Panc1 (cell line): ENCODE data around the gene MAP3K4. TPM values are rescaled to one million over a fixed set of nuclear protein-coding genes. Genes with fewer than 3 reads are reported as not detected.
A peak's percentile ranks its signal among the peaks of the same experiment; 100 is the strongest.

Source experiments
- ATAC-seq: fragments of 200-7000 bp; cut with Tn5 transposase; 2 replicates; pipeline ENCODE4 v1.9.1; 2020; ENCODE audit warnings: mild to moderate bottlenecking, moderate library complexity
- BruUV-seq: library from RNA; stranded (reverse); fragments of 400-500 nt; replicated peaks from 2 replicates; lab custom pipeline; 2021; lab: Mats Ljungman, UMichigan
- CTCF ChIA-PET: fragments of 300-600 bp; sonication (Branson Sonifier 250); formaldehyde crosslinking; loops from one replicate; lab custom pipeline; 2022; ENCODE audit warnings: antibody characterized with exemption; lab: Charles Lee
- POLR2A ChIA-PET: fragments of 300-600 bp; sonication (Branson Sonifier 250); formaldehyde crosslinking; loops from one replicate; lab custom pipeline; 2022; ENCODE audit warnings: antibody characterized with exemption; lab: Charles Lee
- DNase-seq: peaks from one replicate; pipeline ENCODE4 v3.0.0-alpha.2; 2010; ENCODE audit warnings: low read depth, low spot score
- H3K27ac ChIP-seq: 2 replicates; pipeline ENCODE4 v1.5.1; 2011; ENCODE audit warnings: mild to moderate bottlenecking, low read length, inconsistent platforms
- H3K27me3 ChIP-seq: fragments of 200-500 bp; sonication (Bioruptor generic); 2 replicates; pipeline ENCODE4 v1.6.0; 2014; ENCODE audit warnings: low read length, inconsistent platforms; ENCODE audit not compliant: control insufficient read depth, insufficient read depth
- H3K36me3 ChIP-seq: fragments of 200-500 bp; sonication (Bioruptor generic); 2 replicates; pipeline ENCODE4 v1.5.1; 2014; ENCODE audit warnings: inconsistent platforms, mild to moderate bottlenecking, low read length, moderate library complexity; ENCODE audit not compliant: control insufficient read depth, insufficient read depth
- H3K4me1 ChIP-seq: 2 replicates; pipeline ENCODE4 v1.5.1; 2011; ENCODE audit warnings: inconsistent platforms, mild to moderate bottlenecking, low read length, moderate library complexity; ENCODE audit not compliant: control insufficient read depth, insufficient read depth
- H3K4me3 ChIP-seq, 2 experiments: 2 replicates each; pipeline ENCODE4 v1.5.1; 2011 to 2012; ENCODE audit warnings: low read depth in 2 of 2, low read length in 2 of 2, mild to moderate bottlenecking in 2 of 2, inconsistent platforms in 1 of 2, moderate library complexity in 1 of 2
- H3K9me3 ChIP-seq: fragments of 200-500 bp; sonication (Bioruptor generic); 2 replicates; pipeline ENCODE4 v1.5.1; 2014; ENCODE audit warnings: low read depth, mild to moderate bottlenecking, inconsistent platforms, low read length, moderate library complexity; ENCODE audit not compliant: control insufficient read depth, insufficient read depth
- CTCF ChIP-seq: fragments of 450-650 bp; IDR thresholded peaks from 2 replicates; pipeline ENCODE4 v1.5.1; 2017; ENCODE audit warnings: mild to moderate bottlenecking
- POLR2AphosphoS5 ChIP-seq: IDR thresholded peaks from 2 replicates; pipeline ENCODE4 v1.6.1; 2012; ENCODE audit warnings: mild to moderate bottlenecking, low read depth, low read length, moderate library complexity
- REST ChIP-seq, 2 experiments: IDR thresholded peaks; 2 replicates each; pipeline ENCODE4 v1.6.1; 2011 to 2012; ENCODE audit warnings: low read depth in 2 of 2, control low read depth in 1 of 2, low read length in 1 of 2, mild to moderate bottlenecking in 1 of 2, moderate library complexity in 1 of 2; ENCODE audit not compliant: insufficient read depth in 1 of 2
- SIN3A ChIP-seq: IDR thresholded peaks from 2 replicates; pipeline ENCODE4 v1.6.1; 2012; ENCODE audit warnings: low read depth, mild to moderate bottlenecking, low read length, moderate library complexity, borderline replicate concordance; ENCODE audit not compliant: insufficient read depth
- TCF7L2 ChIP-seq: IDR thresholded peaks from 2 replicates; pipeline ENCODE4 v1.6.1; 2011; ENCODE audit warnings: mild to moderate bottlenecking, low read depth, low read length, inconsistent platforms
- in situ Hi-C: cut with HindIII; loops from 2 replicates; pipeline ENCODE4 v1.10.0; 2016; ENCODE audit warnings: low sequenced_read_pairs, low pct_unique_long_range_greater_than_20kb
- intact Hi-C: fragments of 100-400 bp; cut with micrococcal nuclease; formaldehyde crosslinking; loops from one replicate; pipeline ENCODE4 v1.10.0; 2022; ENCODE audit not compliant: unreplicated experiment
- total RNA-seq: library from RNA; stranded (reverse); gene quantifications from one replicate; pipeline ENCODE4 v1.2.1, GENCODE V29; 2021; ENCODE audit not compliant: unreplicated experiment

The MAP3K4 gene
- total RNA-seq, 1 experiment from 2014 or later, result 49.3 TPM

- BruUV-seq, result no TSS peak
- TF ChIP-seq REST (IDR thresholded peaks at IDR 0.05; ENCODE audit: insufficient read depth in 1 of 2, low read depth in 2 of 2, low read length in 1 of 2) (peak; percentile 41 to 62; a peak in 2 of 4 replicates), SIN3A (no peak)
- ChIA-PET CTCF (no interaction called here), POLR2A (no interaction called here)
- peaks cover 35% of the 10 kb centered on the region for H3K36me3 ChIP-seq
- intact Hi-C loops (no loop called here), in situ Hi-C loops (no loop called here)
- no peak for ATAC-seq
- H3K4me3 ChIP-seq, result no peak overlapping the region
- no peaks in the 10 kb centered on the region for H3K4me1 ChIP-seq
- H3K27ac ChIP-seq, result no peak overlapping the region
- H3K27me3 ChIP-seq, result no peaks in the 10 kb centered on the region
- DNase-seq, result no peak
- no peaks in the 10 kb centered on the region for H3K9me3 ChIP-seq
These were observed 97.2 kb downstream of the MAP3K4 start for GRCh38 chr6:161088676-161089328.

- Histone ChIP-seq H3K4me1 (no peaks in the 10 kb centered on the region), H3K4me3 (no peak overlapping the region), H3K36me3 (peaks cover 40% of the 10 kb centered on the region), H3K9me3 (no peaks in the 10 kb centered on the region), H3K27me3 (no peaks in the 10 kb centered on the region), H3K27ac (no peak overlapping the region)
- no peak for TF ChIP-seq TCF7L2
- TF ChIP-seq REST (IDR thresholded peaks at IDR 0.05; ENCODE audit: insufficient read depth in 1 of 2, low read depth in 2 of 2, low read length in 1 of 2), result no peak
- no peak for TF ChIP-seq POLR2AphosphoS5
- no peak for TF ChIP-seq CTCF
- TF ChIP-seq SIN3A, result no peak
- DNase-seq, result no peak
- in situ Hi-C loops, result no loop called here
- no TSS peak for BruUV-seq
- ATAC-seq, result no peak
- ChIA-PET CTCF (no interaction called here), POLR2A (no interaction called here)
- intact Hi-C loops, result loop anchor here (10.0 kb wide), 1 partner anchor 156 kb away; no protein-coding TSS in a partner anchor
These were observed 99.6 kb downstream of the MAP3K4 start for GRCh38 chr6:161091151-161091550.
